ENCODE measurements around the gene ERVW-1.

The ERVW-1 gene

GRCh38 chr7:92422926-92423325 lies 54.8 kb downstream of the ERVW-1 start:
- DNase-seq: no peak

- DNase-seq: no peak
Observed at GRCh38 chr7:92421676-92422435, 55.9 kb downstream of the ERVW-1 start.
